Prostate gland (tissue), 2 donors: ENCODE measurements around the gene FYCO1.

Experiments
- POLR2A ChIP-seq: fragments of 450-650 bp; IDR thresholded peaks from one replicate; pipeline ENCODE4 v1.6.1; 2016; ENCODE audit warnings: antibody characterized with exemption, mild to moderate bottlenecking
- TF ChIP-seq, protein P1 (sequence below), 4 experiments: fragments of 200-600 bp in 2 of 4; fragments of 450-650 bp in 2 of 4; sonication (generic) in 2 of 4; IDR thresholded peaks; 1 replicate in 3 of 4; 2 replicates in 1 of 4; pipeline ENCODE4 v1.5.1; 2016 to 2019; ENCODE audit warnings: antibody characterized with exemption in 4 of 4, mild to moderate bottlenecking in 2 of 4, moderate library complexity in 2 of 4

DNA sequence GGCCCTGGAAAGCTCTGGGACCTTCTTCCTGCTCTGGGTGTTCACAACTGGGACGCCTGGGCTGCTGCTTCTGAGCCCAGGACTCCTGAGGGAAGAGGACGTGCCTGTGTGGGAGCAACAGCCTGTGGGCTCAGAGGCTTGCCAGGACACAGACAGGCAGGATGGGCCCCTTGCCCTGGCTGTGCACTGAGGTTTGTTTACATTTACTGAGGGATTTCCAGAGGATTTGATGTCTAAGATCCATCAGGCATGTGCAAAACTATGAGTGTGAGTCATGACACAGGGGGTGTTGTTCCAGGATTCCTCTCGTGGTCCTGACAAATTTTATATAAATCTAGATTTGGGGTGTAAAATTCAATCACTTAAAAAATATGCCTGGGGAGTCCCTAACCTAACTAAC is 98.7 kb downstream of the FYCO1 start:
- TF ChIP-seq POLR2A = no peak
- TF ChIP-seq, protein P1, sequence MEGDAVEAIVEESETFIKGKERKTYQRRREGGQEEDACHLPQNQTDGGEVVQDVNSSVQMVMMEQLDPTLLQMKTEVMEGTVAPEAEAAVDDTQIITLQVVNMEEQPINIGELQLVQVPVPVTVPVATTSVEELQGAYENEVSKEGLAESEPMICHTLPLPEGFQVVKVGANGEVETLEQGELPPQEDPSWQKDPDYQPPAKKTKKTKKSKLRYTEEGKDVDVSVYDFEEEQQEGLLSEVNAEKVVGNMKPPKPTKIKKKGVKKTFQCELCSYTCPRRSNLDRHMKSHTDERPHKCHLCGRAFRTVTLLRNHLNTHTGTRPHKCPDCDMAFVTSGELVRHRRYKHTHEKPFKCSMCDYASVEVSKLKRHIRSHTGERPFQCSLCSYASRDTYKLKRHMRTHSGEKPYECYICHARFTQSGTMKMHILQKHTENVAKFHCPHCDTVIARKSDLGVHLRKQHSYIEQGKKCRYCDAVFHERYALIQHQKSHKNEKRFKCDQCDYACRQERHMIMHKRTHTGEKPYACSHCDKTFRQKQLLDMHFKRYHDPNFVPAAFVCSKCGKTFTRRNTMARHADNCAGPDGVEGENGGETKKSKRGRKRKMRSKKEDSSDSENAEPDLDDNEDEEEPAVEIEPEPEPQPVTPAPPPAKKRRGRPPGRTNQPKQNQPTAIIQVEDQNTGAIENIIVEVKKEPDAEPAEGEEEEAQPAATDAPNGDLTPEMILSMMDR (IDR thresholded peaks at IDR 0.05) = no peak
